Cardiac muscle cell (in vitro differentiated cells and primary cell): ENCODE measurements around the gene NTNG1. TPM values are rescaled to one million over a fixed set of nuclear protein-coding genes. Genes with fewer than 3 reads are reported as not detected.

Source experiments
- DNase-seq, 2 donors: peaks; one replicate each; pipeline versions ENCODE4 v3.0.0 to v3.0.0-alpha.2; 2010 to 2017; ENCODE audit warnings: low read depth in 1 of 2, low spot score in 1 of 2
- H3K27ac ChIP-seq: fragments of 200-600 bp; sonication (generic); 2 replicates; pipeline ENCODE4 v1.5.1; 2016
- H3K27me3 ChIP-seq: fragments of 200-600 bp; sonication (generic); 2 replicates; pipeline ENCODE4 v1.6.0; 2016; ENCODE audit warnings: control low read depth
- H3K36me3 ChIP-seq: fragments of 200-600 bp; sonication (generic); 2 replicates; pipeline ENCODE4 v1.5.1; 2016; ENCODE audit warnings: control low read depth
- H3K4me1 ChIP-seq: fragments of 200-600 bp; sonication (generic); 2 replicates; pipeline ENCODE4 v1.8.1; 2017; ENCODE audit warnings: low read depth, mild to moderate bottlenecking, mixed run types
- H3K4me3 ChIP-seq: fragments of 200-600 bp; sonication (generic); 2 replicates; pipeline ENCODE4 v1.5.1; 2016; ENCODE audit warnings: mild to moderate bottlenecking
- H3K9me3 ChIP-seq: fragments of 200-600 bp; sonication (generic); 2 replicates; pipeline ENCODE4 v1.5.1; 2017; ENCODE audit warnings: low read depth, mild to moderate bottlenecking, control low read depth
- polyA plus RNA-seq: library from polyadenylated mRNA; unstranded; fragments of >200 nt; fragmentation: Nextera tagmentation; extraction: Ambion mirVana; gene quantifications from 2 replicates; pipeline ENCODE4 v1.2.1, GENCODE V29; 2016
- total RNA-seq: library from RNA; depleted of rRNA; stranded (reverse); fragments of >200 nt; gene quantifications from 2 replicates; pipeline ENCODE4 v1.2.3, GENCODE V29; 2016
- TF ChIP-seq, protein P1 (sequence below): IDR thresholded peaks from 2 replicates; pipeline ENCODE4 v1.5.1; 2012; ENCODE audit warnings: low read depth, mild to moderate bottlenecking, low read length

NTNG1 gene
- total and polyA plus RNA-seq, 2 experiments from 2014 or later, result 0.12 TPM; not detected in 1

DNA sequence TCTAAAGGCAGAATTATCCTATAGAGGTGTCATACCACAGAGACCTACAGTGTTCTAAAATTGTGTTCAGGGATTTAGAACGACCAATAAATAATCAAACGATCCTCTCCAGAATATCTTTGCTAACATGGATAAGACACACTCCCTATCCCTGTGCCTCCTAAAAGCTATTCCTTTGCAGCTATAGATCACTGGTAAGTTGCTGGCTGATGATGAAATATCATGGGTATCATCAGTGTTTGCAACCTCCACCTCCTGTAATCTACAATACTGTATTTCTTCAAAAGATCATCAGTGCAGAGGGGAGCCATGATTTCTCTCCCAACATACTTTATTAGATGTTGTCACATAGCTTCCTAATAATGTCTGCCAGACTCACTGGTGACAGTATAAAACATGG, 201.9 kb downstream of the NTNG1 start:
- no peak overlapping the region for H3K4me3 ChIP-seq
- no peaks in the 10 kb centered on the region for H3K36me3 ChIP-seq
- H3K27me3 ChIP-seq, result no peaks in the 10 kb centered on the region
- no peaks in the 10 kb centered on the region for H3K4me1 ChIP-seq
- no peaks in the 10 kb centered on the region for H3K9me3 ChIP-seq
- no peak overlapping the region for H3K27ac ChIP-seq
- TF ChIP-seq, protein P1, sequence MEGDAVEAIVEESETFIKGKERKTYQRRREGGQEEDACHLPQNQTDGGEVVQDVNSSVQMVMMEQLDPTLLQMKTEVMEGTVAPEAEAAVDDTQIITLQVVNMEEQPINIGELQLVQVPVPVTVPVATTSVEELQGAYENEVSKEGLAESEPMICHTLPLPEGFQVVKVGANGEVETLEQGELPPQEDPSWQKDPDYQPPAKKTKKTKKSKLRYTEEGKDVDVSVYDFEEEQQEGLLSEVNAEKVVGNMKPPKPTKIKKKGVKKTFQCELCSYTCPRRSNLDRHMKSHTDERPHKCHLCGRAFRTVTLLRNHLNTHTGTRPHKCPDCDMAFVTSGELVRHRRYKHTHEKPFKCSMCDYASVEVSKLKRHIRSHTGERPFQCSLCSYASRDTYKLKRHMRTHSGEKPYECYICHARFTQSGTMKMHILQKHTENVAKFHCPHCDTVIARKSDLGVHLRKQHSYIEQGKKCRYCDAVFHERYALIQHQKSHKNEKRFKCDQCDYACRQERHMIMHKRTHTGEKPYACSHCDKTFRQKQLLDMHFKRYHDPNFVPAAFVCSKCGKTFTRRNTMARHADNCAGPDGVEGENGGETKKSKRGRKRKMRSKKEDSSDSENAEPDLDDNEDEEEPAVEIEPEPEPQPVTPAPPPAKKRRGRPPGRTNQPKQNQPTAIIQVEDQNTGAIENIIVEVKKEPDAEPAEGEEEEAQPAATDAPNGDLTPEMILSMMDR, result no peak
- no peak for DNase-seq

DNA sequence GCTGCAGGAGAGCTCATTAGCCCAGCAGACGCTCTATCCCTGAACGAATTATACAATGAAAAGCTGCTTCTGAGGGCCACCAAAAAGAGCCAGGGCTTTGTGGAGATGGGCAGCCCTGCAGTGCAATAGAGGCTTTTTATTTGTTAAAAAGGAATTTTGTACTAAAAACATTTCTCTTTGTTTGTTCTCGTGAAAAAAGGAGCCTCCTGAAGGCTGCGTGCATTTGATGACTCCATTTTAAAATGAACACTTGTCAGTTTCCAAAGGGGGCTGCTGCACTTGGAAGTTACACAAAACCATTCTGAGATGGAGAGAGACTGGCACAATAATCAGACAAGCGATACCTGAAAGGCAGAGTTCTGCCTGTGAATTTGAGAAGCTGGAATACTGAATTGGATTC, 202.8 kb downstream of the NTNG1 start:
- no peaks in the 10 kb centered on the region for H3K9me3 ChIP-seq
- no peaks in the 10 kb centered on the region for H3K4me1 ChIP-seq
- H3K36me3 ChIP-seq, result no peaks in the 10 kb centered on the region
- no peak for DNase-seq
- no peak overlapping the region for H3K4me3 ChIP-seq
- TF ChIP-seq, protein P1, result no peak
- H3K27ac ChIP-seq, result no peak overlapping the region
- no peaks in the 10 kb centered on the region for H3K27me3 ChIP-seq

DNA sequence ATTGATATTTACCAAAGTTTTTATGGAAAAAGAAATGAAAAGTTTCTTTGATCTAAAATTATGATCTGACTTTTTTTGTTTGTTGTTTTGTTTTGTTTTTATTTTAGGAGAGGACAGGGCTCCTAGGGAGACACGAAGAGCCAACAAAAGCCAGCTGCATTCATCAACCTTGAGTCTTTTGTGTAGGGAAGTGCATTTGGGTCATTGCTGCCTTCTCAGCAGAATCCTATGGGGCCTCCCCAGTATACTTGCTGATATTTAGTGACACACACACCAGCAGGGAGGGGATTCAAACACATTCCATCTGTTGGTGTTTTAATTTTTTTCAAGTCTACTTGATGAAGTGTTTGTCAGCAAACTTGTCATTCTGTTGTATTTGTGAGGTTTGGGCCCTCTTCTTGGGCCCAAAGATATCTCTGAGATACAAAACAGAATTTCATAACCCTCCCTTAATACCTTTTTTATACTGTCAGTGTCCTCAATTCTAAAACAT, 203.5 kb downstream of the NTNG1 start:
- H3K27ac ChIP-seq, result no peak overlapping the region
- no peaks in the 10 kb centered on the region for H3K9me3 ChIP-seq
- no peak overlapping the region for H3K4me3 ChIP-seq
- no peak for DNase-seq
- TF ChIP-seq, protein P1, result no peak
- no peaks in the 10 kb centered on the region for H3K27me3 ChIP-seq
- no peaks in the 10 kb centered on the region for H3K4me1 ChIP-seq
- H3K36me3 ChIP-seq, result no peaks in the 10 kb centered on the region

DNA sequence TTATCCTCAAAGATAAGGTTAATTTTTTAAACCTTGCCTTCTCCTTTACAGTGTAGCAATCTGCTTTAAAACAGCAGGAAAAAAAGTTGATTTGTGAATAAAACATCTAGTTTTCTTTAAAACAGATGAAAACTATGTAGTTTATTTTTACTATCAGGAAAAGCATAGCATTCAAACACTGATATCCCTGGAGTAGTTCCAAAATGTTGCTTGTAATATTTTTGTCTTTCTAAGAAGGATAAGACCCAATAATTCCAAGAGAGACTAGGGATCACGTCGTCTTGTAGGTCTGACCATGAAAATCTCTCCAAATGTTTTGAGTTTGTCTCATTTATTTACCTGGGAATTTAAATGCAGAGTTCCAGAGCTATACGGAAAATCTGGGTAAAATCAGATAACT, 204.0 kb downstream of the NTNG1 start:
- Histone ChIP-seq H3K4me3 (no peak overlapping the region), H3K9me3 (no peaks in the 10 kb centered on the region), H3K27ac (no peak overlapping the region), H3K27me3 (no peaks in the 10 kb centered on the region), H3K36me3 (no peaks in the 10 kb centered on the region), H3K4me1 (no peaks in the 10 kb centered on the region)
- TF ChIP-seq, protein P1, result no peak
- no peak for DNase-seq

DNA sequence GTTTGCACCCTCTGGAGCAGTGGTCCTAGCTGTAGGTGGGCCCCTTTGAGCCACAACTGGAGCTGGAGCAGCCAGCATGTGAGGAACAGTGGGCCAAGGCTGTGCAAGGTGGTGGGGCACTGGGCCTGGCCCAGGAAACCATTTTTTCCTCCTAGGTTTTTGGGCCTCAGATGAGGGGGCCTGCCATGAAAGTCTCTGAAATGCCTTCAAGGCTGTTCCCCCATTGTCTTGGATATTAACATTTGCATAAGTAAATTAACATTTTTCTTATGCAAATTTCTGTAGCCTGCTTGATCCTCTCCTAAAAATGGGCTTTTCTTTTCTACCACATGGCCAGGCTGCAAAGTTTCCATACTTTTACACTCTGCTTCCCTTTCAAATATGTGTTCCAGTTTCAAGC, 212.0 kb downstream of the NTNG1 start:
- TF ChIP-seq, protein P1, result no peak
- Histone ChIP-seq H3K4me3 (no peak overlapping the region), H3K36me3 (no peaks in the 10 kb centered on the region), H3K4me1 (no peaks in the 10 kb centered on the region), H3K27me3 (no peaks in the 10 kb centered on the region), H3K9me3 (no peaks in the 10 kb centered on the region), H3K27ac (no peak overlapping the region)
- DNase-seq, result no peak

DNA sequence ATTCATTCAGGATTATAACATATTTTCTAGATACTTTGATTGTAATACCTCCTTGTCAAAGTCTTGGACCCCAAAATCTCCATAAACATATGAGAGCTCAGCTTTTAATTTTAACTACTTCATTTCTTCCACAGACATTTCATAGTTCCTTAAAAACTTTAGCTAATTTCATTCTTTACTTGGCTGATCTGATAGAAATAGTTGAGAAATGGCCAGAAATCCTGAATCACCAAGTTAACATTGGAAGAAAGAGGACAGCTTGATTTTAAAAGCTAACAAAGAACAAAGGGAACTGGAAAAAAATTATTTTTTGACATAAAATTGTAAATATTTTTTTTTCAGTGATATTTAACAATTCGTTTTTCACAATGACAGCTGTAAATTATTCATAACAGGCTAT, 216.5 kb downstream of the NTNG1 start:
- H3K4me1 ChIP-seq, result no peaks in the 10 kb centered on the region
- H3K36me3 ChIP-seq, result no peaks in the 10 kb centered on the region
- no peaks in the 10 kb centered on the region for H3K9me3 ChIP-seq
- H3K4me3 ChIP-seq, result no peak overlapping the region
- DNase-seq, result no peak
- H3K27ac ChIP-seq, result no peak overlapping the region
- TF ChIP-seq, protein P1, result no peak
- H3K27me3 ChIP-seq, result no peaks in the 10 kb centered on the region
